NCI-H2081 (cell line): ENCODE data around the gene GULP1.

Experiments
- DNase-seq, 2 experiments: peaks; one replicate each; lab custom pipeline; 2025; lab: John Stamatoyannopoulos, UW

GULP1 gene

GRCh38 chr2:188473306-188473705, 181.6 kb downstream of the GULP1 start:
- no peak for DNase-seq

- DNase-seq, result no peak
Measured at GRCh38 chr2:188474316-188474715, 182.6 kb downstream of the GULP1 start.

GRCh38 chr2:188475945-188476344, 184.3 kb downstream of the GULP1 start:
- DNase-seq, result no peak

- DNase-seq, result peak in 1 of 2 experiments; percentile 24
Measured at GRCh38 chr2:188477564-188478103, 186.0 kb downstream of the GULP1 start.

- peak in 1 of 2 experiments; percentile 21 for DNase-seq
Measured at GRCh38 chr2:188478724-188479123, 187.1 kb downstream of the GULP1 start.

GRCh38 chr2:188481474-188481873, 189.8 kb downstream of the GULP1 start:
- DNase-seq, result no peak

GRCh38 chr2:188485496-188485895, 193.8 kb downstream of the GULP1 start:
- DNase-seq, result no peak

GRCh38 chr2:188492751-188493150, 201.1 kb downstream of the GULP1 start:
- DNase-seq, result no peak

- DNase-seq, result no peak
Measured at GRCh38 chr2:188494906-188495305, 203.2 kb downstream of the GULP1 start.

- DNase-seq, result peak in 1 of 2 experiments; percentile 5
Measured at GRCh38 chr2:188495969-188496431, 204.3 kb downstream of the GULP1 start.

GRCh38 chr2:188497726-188498125, 206.1 kb downstream of the GULP1 start:
- DNase-seq, result no peak

GRCh38 chr2:188503975-188504374, 212.3 kb downstream of the GULP1 start:
- no peak for DNase-seq

GRCh38 chr2:188506843-188507242, 215.2 kb downstream of the GULP1 start:
- no peak for DNase-seq

GRCh38 chr2:188511346-188511745, 219.7 kb downstream of the GULP1 start:
- DNase-seq, result peak in 1 of 2 experiments; percentile 36

- peak; percentile 69 to 76 for DNase-seq
Measured at GRCh38 chr2:188512456-188512855, 220.8 kb downstream of the GULP1 start.

GRCh38 chr2:188515918-188516317, 224.2 kb downstream of the GULP1 start:
- DNase-seq, result no peak

GRCh38 chr2:188517549-188518215, 226.0 kb downstream of the GULP1 start:
- no peak for DNase-seq

- no peak for DNase-seq
Measured at GRCh38 chr2:188518381-188518780, 226.7 kb downstream of the GULP1 start.

- DNase-seq, result no peak
Measured at GRCh38 chr2:188519136-188519535, 227.5 kb downstream of the GULP1 start.

GRCh38 chr2:188522517-188522916, 230.8 kb downstream of the GULP1 start:
- no peak for DNase-seq

GRCh38 chr2:188523919-188524318, 232.2 kb downstream of the GULP1 start:
- DNase-seq, result peak in 1 of 2 experiments; percentile 26

GRCh38 chr2:188524519-188525113, 232.9 kb downstream of the GULP1 start:
- DNase-seq, result peak; percentile 49 to 55

GRCh38 chr2:188526701-188527100, 235.0 kb downstream of the GULP1 start:
- DNase-seq, result no peak
